ENCODE measurements around the gene RNF182. TPM values are rescaled to one million over a fixed set of nuclear protein-coding genes. Genes with fewer than 3 reads are reported as not detected.

The RNF182 gene
- total RNA-seq, 1 donor from 2014 or later = 15.3 TPM

DNA sequence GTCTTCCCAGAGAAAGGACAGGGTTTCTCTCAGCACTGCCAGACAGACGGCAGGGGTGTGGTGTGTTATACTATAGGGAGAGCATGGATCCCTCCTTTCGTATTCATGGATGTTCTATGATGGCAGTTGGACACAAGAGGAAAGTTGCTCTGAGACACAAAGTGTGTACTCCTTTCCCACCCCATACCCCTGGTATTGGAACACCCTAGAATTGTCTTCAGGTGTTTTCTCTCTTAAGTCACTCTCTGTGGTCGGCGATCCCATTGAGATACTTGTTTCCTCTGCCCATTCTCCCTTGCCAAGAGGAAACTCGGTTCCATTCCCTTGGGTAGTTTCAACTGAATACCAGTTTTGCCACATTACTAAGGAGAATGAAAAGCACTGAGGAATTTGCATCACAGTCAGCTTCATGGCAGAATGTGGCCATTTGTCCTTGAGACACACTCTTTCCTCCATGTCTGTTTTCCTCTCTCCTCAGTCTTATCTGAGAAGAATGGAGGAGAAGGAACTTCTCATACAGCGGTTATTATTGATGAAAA is 53.4 kb downstream of the RNF182 start:
- Histone ChIP-seq H3K4me1 (no peaks in the 10 kb centered on the region), H3K79me2 (ENCODE audit: low read depth) (no peaks in the 10 kb centered on the region), H3K4me2 (no peak overlapping the region), H4K20me1 (ENCODE audit: low read depth) (no peaks in the 10 kb centered on the region), H3K36me3 (no peaks in the 10 kb centered on the region), H3K4me3 (no peak overlapping the region), H3F3A (ENCODE audit: low read depth) (no peaks in the 10 kb centered on the region), H3K27me3 (no peaks in the 10 kb centered on the region), H2AFZ (replicated peaks) (no peak overlapping the region), H3K9me3 (ENCODE audit: low read depth) (no peaks in the 10 kb centered on the region), H3K27ac (no peak overlapping the region), H3K9ac (no peak overlapping the region)
- H3K4me1 Mint-ChIP-seq = no peaks in the 10 kb centered on the region
- no peak for DNase-seq (ENCODE audit: low spot score)
- H3K27me3 Mint-ChIP-seq (ENCODE audit: insufficient read depth, low read depth) = no peaks in the 10 kb centered on the region
- H3K36me3 Mint-ChIP-seq = peaks cover 33% of the 10 kb centered on the region
- no peak overlapping the region for H3K4me3 Mint-ChIP-seq
- TF ChIP-seq CTCF (IDR thresholded peaks at IDR 0.05) (no peak), EZH2 (IDR thresholded peaks at IDR 0.05) (no peak), EZH2phosphoT487 (IDR thresholded peaks at IDR 0.05) (no peak)
- H3K27ac Mint-ChIP-seq = no peak overlapping the region
- peaks cover 14% of the 10 kb centered on the region for H3K9me3 Mint-ChIP-seq

DNA sequence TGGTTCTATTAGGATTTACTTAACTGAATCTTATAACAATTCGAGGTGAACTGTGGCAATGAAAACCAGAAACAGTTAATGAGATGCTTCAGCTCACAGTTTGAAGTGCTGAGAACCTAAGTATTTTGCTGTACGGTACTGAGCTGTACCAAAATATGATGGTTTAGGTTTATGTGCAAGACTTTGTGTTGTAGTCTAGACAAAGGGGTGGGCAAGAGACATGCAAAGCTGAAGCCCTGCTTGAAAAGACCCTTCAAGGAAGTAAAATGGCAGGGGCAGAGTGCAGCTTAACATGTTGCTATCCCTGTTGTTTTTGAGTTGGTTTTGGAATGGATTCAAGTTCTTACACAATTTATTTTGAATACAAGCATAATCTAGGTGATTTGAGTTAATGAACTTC is 54.0 kb downstream of the RNF182 start:
- no peaks in the 10 kb centered on the region for H3K27me3 Mint-ChIP-seq (ENCODE audit: insufficient read depth, low read depth)
- Histone ChIP-seq H3K4me2 (no peak overlapping the region), H4K20me1 (ENCODE audit: low read depth) (no peaks in the 10 kb centered on the region), H3K9me3 (ENCODE audit: low read depth) (no peaks in the 10 kb centered on the region), H3K4me3 (no peak overlapping the region), H3K9ac (no peak overlapping the region), H3F3A (ENCODE audit: low read depth) (no peaks in the 10 kb centered on the region), H2AFZ (replicated peaks) (no peak overlapping the region), H3K36me3 (no peaks in the 10 kb centered on the region), H3K27me3 (no peaks in the 10 kb centered on the region), H3K4me1 (no peaks in the 10 kb centered on the region), H3K27ac (no peak overlapping the region), H3K79me2 (ENCODE audit: low read depth) (no peaks in the 10 kb centered on the region)
- no peak overlapping the region for H3K27ac Mint-ChIP-seq
- no peak for TF ChIP-seq CTCF (IDR thresholded peaks at IDR 0.05)
- no peak for DNase-seq (ENCODE audit: low spot score)
- peaks cover 28% of the 10 kb centered on the region for H3K36me3 Mint-ChIP-seq
- no peak overlapping the region for H3K4me3 Mint-ChIP-seq
- H3K4me1 Mint-ChIP-seq = no peaks in the 10 kb centered on the region
- H3K9me3 Mint-ChIP-seq = peaks cover 8% of the 10 kb centered on the region

- Mint-ChIP-seq H3K36me3 (peaks cover 28% of the 10 kb centered on the region), H3K9me3 (peaks cover 4% of the 10 kb centered on the region), H3K4me1 (no peaks in the 10 kb centered on the region), H3K27ac (no peak overlapping the region), H3K4me3 (no peak overlapping the region), H3K27me3 (ENCODE audit: insufficient read depth, low read depth) (no peaks in the 10 kb centered on the region)
- Histone ChIP-seq H3F3A (ENCODE audit: low read depth) (no peaks in the 10 kb centered on the region), H3K79me2 (ENCODE audit: low read depth) (no peaks in the 10 kb centered on the region), H3K4me1 (no peaks in the 10 kb centered on the region), H3K36me3 (no peaks in the 10 kb centered on the region), H3K4me3 (no peak overlapping the region), H3K4me2 (no peak overlapping the region), H3K9me3 (ENCODE audit: low read depth) (no peaks in the 10 kb centered on the region), H4K20me1 (ENCODE audit: low read depth) (no peaks in the 10 kb centered on the region), H3K27ac (no peak overlapping the region), H2AFZ (replicated peaks) (no peak overlapping the region), H3K9ac (no peak overlapping the region), H3K27me3 (no peaks in the 10 kb centered on the region)
- no peak for DNase-seq (ENCODE audit: low spot score)
- TF ChIP-seq EZH2phosphoT487 (IDR thresholded peaks at IDR 0.05) = no peak
- no peak for TF ChIP-seq EZH2 (IDR thresholded peaks at IDR 0.05)
- no peak for TF ChIP-seq CTCF (IDR thresholded peaks at IDR 0.05)
Observed at GRCh38 chr6:13979284-13980171, 54.8 kb downstream of the RNF182 start.
